Stimulated activated memory B cell treated with anti-CD40 and anti-IgM and Interleukin-4, amounts not matched to agents 10 μg/mL and 1 μg/mL and 100 μg/mL, for 72 hours (primary cell): ENCODE results near the gene MAN1A1.

ENCODE experiments used
- ATAC-seq: fragments of 150-1000 bp; cut with Tn5 transposase; 2 replicates; pipeline ENCODE4 v1.10.0; 2021
- H3K27ac Mint-ChIP-seq: one replicate; pipeline ENCODE4 v1.8.0; 2022; ENCODE audit warnings: mild to moderate bottlenecking, mixed read lengths
- H3K27me3 Mint-ChIP-seq: one replicate; pipeline ENCODE4 v1.8.0; 2022; ENCODE audit warnings: mixed read lengths
- H3K36me3 Mint-ChIP-seq: one replicate; pipeline ENCODE4 v1.8.0; 2022; ENCODE audit warnings: mixed read lengths
- H3K4me1 Mint-ChIP-seq: one replicate; pipeline ENCODE4 v1.8.0; 2022; ENCODE audit warnings: mixed read lengths
- H3K4me3 Mint-ChIP-seq: one replicate; pipeline ENCODE4 v1.8.0; 2022; ENCODE audit warnings: mild to moderate bottlenecking, moderate library complexity, mixed read lengths
- H3K9me3 Mint-ChIP-seq: one replicate; pipeline ENCODE4 v1.8.0; 2022; ENCODE audit warnings: mixed read lengths

MAN1A1 gene

DNA sequence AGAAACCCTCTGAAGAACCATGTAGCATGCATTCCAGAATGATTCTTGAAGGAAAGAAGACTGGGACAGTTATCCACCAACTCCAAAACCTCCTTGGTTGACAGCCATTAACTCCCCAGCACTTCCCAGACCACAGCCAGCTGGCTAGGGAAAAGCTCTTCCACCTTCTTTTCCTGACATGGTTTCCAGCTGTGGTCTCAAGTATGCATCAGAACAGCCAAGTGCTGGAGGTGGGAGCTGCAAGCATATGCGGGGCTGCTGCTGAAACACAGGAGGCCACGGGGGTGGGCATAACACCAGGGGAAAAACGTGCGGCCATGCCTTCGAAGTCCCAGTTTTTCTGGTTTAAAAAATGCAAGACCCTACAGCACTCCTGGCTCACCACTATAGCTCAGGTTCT lies 163.1 kb downstream of the MAN1A1 start:
- Mint-ChIP-seq H3K27me3 (no peaks in the 10 kb centered on the region), H3K9me3 (no peaks in the 10 kb centered on the region), H3K36me3 (peaks cover 58% of the 10 kb centered on the region), H3K27ac (no peak overlapping the region), H3K4me1 (no peaks in the 10 kb centered on the region), H3K4me3 (no peak overlapping the region)
- no peak for ATAC-seq

DNA sequence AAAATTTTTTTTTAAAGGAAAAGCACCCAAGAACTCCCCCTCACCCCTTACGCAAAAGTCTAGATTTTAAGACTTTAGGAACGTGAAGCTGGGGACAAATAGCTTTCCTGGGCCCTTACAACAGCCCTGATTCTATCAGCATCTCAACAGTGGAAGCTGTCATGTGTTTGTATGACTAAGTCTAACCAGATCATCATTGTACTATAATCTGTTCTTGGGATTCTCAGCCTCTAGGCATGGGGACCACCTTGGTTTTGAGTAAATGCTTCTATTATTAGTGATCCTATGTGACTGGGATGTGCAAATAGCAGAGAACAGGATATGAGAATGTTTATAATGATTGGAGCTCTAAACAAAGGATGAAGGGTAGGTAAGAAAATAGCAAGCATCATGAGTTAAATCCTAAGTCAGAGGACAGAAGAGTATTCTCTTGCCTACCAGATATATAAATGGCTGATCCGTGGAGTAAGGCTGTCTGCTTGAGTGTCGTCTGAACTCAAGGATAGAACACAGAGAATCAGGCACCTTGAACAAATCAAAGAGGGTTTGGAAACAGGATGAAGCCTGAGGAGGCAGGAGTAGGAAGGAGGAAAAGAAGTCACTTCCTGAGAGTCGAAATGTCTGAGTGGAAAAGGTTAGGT lies 165.4 kb downstream of the MAN1A1 start:
- H3K27me3 Mint-ChIP-seq: no peaks in the 10 kb centered on the region
- no peak for ATAC-seq
- peaks cover 70% of the 10 kb centered on the region for H3K36me3 Mint-ChIP-seq
- no peaks in the 10 kb centered on the region for H3K9me3 Mint-ChIP-seq
- H3K27ac Mint-ChIP-seq: no peak overlapping the region
- no peaks in the 10 kb centered on the region for H3K4me1 Mint-ChIP-seq
- no peak overlapping the region for H3K4me3 Mint-ChIP-seq

DNA sequence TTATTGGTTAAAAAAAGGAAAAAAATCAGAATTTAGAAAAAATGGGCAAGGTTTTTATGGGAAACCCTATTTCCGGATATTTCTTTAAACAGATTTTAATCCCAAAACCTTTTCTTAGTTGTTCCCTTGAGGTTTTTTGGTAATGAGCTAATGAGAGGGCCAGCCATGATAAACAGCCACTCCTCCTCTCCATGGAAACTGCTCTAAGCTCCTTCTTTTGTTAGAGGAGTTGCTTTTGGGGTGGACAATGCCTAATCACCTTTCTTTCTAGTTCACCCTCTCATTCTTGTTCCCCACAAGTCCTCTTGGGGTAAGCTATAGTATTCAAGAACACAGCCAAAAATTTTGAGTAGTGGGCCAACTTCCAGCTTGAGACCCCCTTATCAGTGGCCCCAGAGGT lies 166.1 kb downstream of the MAN1A1 start:
- no peaks in the 10 kb centered on the region for H3K4me1 Mint-ChIP-seq
- H3K27me3 Mint-ChIP-seq: no peaks in the 10 kb centered on the region
- no peak overlapping the region for H3K27ac Mint-ChIP-seq
- no peak overlapping the region for H3K4me3 Mint-ChIP-seq
- H3K36me3 Mint-ChIP-seq: peaks cover 70% of the 10 kb centered on the region
- ATAC-seq: no peak
- no peaks in the 10 kb centered on the region for H3K9me3 Mint-ChIP-seq

DNA sequence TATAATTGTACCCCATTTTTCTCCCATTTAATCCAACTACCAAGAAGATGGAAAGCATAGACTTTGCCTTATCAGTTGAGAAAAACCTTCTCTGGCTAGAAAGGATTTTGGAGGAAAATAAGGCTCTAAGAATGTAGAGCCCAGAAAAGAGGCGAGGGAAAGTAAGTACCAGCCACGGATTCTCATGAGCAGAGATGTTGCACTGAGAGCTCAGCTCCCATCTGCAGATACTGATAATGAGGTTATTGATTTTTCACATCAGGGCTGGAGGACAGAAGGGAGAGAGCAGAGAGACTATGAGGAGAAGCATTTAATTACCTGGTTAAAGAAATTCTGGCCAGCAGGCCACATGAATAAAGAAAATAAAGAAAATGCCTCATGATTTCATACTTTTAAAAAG lies 166.7 kb downstream of the MAN1A1 start:
- peaks cover 70% of the 10 kb centered on the region for H3K36me3 Mint-ChIP-seq
- no peaks in the 10 kb centered on the region for H3K9me3 Mint-ChIP-seq
- no peaks in the 10 kb centered on the region for H3K4me1 Mint-ChIP-seq
- no peak overlapping the region for H3K4me3 Mint-ChIP-seq
- no peak overlapping the region for H3K27ac Mint-ChIP-seq
- H3K27me3 Mint-ChIP-seq: no peaks in the 10 kb centered on the region
- no peak for ATAC-seq

DNA sequence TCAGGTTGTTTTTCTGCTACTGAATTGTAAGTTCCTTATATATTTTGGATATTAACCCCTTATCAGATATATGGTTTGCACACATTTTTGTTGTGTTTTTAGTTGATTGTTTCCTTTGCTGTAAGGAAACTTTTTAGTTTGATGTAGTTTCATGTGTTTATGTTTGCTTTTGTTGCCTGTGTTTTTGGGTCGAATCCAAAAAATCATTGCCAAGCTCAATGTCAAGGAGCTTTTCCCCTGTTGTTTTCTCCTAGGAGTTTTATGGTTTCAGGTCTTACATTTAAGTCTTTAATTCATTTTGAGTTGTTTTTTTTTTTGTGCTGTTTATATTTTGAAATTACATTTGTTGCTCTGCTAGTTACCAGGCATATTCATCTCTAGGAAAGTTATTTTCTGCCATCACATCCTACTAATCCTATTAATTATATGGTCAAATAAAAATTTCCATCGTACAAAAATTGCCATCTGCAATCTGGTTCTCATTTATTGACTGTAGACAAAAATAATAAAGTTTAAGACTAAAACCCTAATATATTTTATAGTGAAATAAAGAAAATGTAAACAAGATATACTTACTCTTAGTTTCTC lies 167.3 kb downstream of the MAN1A1 start:
- Mint-ChIP-seq H3K36me3 (peaks cover 64% of the 10 kb centered on the region), H3K27ac (no peak overlapping the region), H3K27me3 (no peaks in the 10 kb centered on the region), H3K9me3 (no peaks in the 10 kb centered on the region), H3K4me3 (no peak overlapping the region), H3K4me1 (no peaks in the 10 kb centered on the region)
- no peak for ATAC-seq

DNA sequence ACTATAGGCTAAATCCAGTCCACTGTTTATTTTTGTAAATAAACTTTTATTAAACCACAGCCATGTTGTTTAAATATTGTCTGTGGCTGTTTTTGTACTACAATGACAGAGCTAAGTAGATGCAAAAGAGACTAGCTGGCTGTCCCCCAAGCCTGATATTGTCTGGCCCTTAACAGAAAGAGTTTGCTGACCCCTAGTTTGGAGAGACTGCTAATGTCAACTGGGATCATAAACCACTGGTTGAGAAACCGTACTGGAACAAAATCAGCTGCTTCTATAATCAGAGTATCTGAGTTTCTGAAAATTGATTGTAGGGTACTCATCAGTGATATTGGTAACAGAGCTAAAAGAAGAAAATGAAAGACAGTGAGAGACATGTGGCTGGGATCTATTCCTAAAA lies 168.5 kb downstream of the MAN1A1 start:
- no peaks in the 10 kb centered on the region for H3K4me1 Mint-ChIP-seq

DNA sequence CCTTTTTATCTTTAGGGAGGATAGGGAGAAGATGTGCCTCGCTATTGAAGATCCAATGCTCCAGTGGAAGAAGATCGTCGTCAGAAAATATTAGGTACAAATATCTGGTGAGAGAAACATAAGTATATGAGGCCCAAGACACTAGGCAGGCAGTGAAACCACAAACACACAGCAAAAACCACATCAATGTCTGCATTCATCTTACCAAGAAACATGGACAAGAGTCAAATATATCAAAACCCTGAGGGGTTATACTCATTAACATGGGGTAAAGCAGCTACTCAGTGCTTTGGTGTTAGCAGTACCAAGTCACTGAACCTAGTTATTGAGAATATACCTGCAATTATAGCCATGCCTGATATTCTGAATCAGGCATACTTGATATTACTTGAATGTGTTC lies 169.7 kb downstream of the MAN1A1 start:
- no peak for ATAC-seq
- Mint-ChIP-seq H3K4me1 (no peaks in the 10 kb centered on the region), H3K4me3 (no peak overlapping the region), H3K36me3 (peaks cover 44% of the 10 kb centered on the region), H3K27ac (no peak overlapping the region), H3K9me3 (no peaks in the 10 kb centered on the region), H3K27me3 (no peaks in the 10 kb centered on the region)

More for the DNA sequence above, 168.5 kb downstream of the MAN1A1 start:
- no peak for ATAC-seq
- Mint-ChIP-seq H3K27ac (no peak overlapping the region), H3K36me3 (peaks cover 57% of the 10 kb centered on the region), H3K4me3 (no peak overlapping the region), H3K9me3 (no peaks in the 10 kb centered on the region), H3K27me3 (no peaks in the 10 kb centered on the region)

DNA sequence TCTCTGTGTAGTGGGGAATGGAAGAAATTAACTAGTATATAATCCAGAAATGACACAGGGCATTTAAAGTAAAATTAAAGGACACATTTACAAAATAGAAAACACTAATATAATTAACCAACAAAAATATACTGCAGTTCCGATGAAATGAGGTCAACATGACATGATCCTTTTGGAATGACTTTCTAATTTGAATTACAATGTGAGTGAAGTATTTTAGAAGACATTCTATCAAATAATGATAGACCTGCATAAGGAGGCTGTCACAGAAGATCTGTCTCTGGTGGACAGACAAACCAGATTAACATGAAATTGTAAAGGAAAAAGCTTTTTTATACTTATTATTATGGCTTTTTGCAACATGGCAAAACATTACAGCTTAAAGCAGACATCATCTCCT lies 170.5 kb downstream of the MAN1A1 start:
- H3K27me3 Mint-ChIP-seq: no peaks in the 10 kb centered on the region

DNA sequence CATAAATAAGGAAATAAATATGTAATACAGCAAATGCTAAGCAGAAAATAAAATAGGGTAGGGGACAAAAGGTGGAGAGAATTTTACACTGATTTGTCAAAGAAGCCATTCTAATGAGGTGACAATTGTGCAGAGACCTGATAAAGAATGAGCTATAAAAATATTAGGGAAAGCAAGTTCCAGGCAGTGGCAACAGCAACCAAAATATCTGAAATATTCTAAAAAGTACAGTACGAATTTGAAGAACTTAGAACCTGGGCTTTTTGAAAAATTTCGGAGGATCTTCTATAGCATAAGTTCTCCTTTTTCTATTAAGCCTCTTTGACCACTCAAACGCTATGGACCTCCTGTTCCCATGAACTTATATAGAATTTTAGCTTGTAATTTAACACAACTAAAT lies 173.1 kb downstream of the MAN1A1 start:
- H3K4me1 Mint-ChIP-seq: no peaks in the 10 kb centered on the region
- H3K27ac Mint-ChIP-seq: no peak overlapping the region
- peaks cover 18% of the 10 kb centered on the region for H3K36me3 Mint-ChIP-seq
- ATAC-seq: no peak
- no peak overlapping the region for H3K4me3 Mint-ChIP-seq
- H3K27me3 Mint-ChIP-seq: no peaks in the 10 kb centered on the region
- no peaks in the 10 kb centered on the region for H3K9me3 Mint-ChIP-seq

More for the DNA sequence above, 170.5 kb downstream of the MAN1A1 start:
- H3K27ac Mint-ChIP-seq: no peak overlapping the region
- no peaks in the 10 kb centered on the region for H3K9me3 Mint-ChIP-seq
- H3K36me3 Mint-ChIP-seq: peaks cover 37% of the 10 kb centered on the region
- H3K4me1 Mint-ChIP-seq: no peaks in the 10 kb centered on the region
- no peak for ATAC-seq
- H3K4me3 Mint-ChIP-seq: no peak overlapping the region

DNA sequence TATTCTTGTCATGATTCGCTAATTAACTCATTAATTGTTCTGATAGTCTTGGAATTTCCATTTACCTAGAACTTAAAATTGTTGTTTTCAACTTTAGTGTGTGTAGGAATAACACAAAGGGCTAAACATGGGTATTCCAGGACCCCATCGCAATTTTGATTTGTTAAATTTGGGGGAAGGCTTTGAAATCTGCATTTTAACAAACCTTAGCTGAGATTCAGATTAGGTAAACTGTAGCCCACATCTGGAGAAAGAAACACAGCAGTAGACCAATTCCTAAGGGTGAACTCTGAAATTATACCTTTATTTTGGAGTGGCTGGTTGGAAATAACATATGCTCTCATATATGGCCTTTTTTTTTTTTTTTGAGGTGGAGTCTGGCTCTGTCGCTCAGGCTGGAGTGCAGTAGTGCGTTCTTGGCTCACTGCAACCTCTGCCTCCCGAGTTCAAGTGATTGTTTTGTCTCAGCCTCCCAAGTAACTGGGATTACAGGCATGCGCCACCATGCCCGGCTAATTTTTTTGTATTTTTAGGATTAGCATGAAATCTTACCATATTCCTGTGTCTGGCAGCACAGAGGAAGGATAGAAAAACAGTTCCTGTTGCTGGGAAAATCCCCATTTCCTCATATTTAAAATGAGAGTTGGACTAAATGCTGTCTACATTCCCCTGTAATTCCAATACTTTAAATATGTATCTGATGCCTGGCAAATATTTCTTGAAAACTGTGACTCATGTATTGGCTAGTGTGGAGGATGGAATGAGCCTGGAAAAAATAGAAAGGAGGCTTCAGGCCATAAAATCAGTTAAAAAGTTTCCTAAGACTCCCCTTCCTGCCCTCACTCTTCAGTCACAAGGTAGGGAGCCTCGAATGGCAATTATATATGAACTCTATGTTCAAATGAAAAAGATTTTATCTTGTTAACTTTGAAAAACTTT lies 174.4 kb downstream of the MAN1A1 start:
- H3K27me3 Mint-ChIP-seq: no peaks in the 10 kb centered on the region
- no peak for ATAC-seq
- no peaks in the 10 kb centered on the region for H3K4me1 Mint-ChIP-seq
- H3K9me3 Mint-ChIP-seq: no peaks in the 10 kb centered on the region
- H3K36me3 Mint-ChIP-seq: peaks cover 9% of the 10 kb centered on the region
- no peak overlapping the region for H3K4me3 Mint-ChIP-seq
- no peak overlapping the region for H3K27ac Mint-ChIP-seq

DNA sequence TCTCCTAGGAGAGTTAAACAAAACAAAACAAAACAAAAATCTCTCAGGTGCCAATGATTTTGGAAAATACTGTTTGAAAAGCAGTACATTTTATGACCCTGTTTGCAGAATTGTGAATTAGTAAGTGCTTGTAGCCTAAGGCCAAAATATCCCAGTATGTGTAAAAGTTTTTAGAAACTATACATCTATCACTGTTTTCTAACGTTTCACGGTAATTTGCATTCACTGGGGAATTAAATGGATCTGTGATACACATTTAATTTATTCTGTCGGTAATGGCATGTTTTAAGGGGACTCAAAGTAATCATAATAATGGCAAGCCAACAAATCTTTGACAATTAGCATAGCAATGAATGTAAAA lies 175.5 kb downstream of the MAN1A1 start:
- Mint-ChIP-seq H3K9me3 (no peaks in the 10 kb centered on the region), H3K27me3 (no peaks in the 10 kb centered on the region), H3K4me3 (no peak overlapping the region), H3K4me1 (no peaks in the 10 kb centered on the region), H3K27ac (no peak overlapping the region), H3K36me3 (no peaks in the 10 kb centered on the region)
- ATAC-seq: no peak

DNA sequence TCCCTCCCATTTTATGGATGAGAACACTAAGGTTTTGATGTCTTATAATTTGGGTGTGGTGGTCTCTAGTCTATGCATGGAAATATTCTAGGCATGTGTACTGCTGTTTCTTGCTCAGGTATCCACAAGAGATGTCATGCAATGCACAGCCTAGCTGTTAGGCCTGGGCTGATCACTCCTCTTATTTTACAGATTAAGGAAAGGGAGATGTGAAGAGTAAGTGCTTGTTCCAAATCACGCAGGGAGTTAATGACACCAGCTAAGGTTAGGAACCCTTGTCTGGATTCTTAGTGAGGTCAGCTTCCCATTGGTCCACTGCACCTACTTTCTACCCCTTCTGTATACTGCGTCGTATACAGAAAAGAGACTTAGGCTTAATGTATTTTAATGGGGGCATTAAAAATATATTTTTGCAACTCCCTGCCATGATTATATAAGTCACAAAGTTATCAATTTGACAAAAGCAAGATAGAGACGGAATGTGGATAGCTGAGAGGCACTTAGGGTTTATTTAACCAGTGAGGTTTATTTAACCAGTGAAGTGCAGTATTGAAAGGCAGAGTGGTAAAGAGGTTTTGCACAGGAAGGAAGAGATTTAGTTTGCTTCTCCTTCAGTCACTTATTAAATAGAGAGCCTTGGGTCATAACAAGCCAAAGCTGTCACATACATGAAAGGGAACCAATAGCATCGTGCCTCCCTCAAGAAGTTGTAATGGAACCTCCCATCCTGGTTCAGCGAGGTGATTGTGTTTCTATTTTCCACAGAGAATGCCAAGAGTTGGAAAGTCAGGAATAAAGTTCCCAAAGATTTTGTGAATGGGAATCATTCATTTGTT lies 176.1 kb downstream of the MAN1A1 start:
- ATAC-seq: no peak
- Mint-ChIP-seq H3K9me3 (no peaks in the 10 kb centered on the region), H3K27ac (no peak overlapping the region), H3K36me3 (no peaks in the 10 kb centered on the region), H3K4me1 (no peaks in the 10 kb centered on the region), H3K27me3 (no peaks in the 10 kb centered on the region), H3K4me3 (no peak overlapping the region)

DNA sequence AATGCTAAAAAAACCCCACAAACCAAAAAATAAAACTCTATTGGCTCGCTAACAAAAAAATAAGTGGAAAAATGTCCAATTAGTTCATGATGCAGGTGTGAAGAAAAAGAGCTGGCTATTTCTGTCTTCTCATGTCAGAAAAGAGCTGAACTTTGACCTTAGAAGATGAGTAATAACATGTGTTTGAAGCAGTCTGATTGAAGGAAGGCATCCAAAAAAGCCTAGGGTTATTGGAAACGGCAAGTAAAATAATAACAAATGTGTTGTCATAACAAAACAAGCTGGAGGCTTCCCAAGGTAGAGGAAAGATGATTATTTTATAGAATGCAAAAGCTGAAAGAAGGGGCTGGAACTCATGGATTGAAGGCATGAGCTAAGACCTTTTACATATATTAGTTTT lies 176.7 kb downstream of the MAN1A1 start:
- ATAC-seq: no peak
- Mint-ChIP-seq H3K4me1 (no peaks in the 10 kb centered on the region), H3K4me3 (no peak overlapping the region), H3K9me3 (no peaks in the 10 kb centered on the region), H3K36me3 (no peaks in the 10 kb centered on the region), H3K27me3 (peaks cover under 1% of the 10 kb centered on the region), H3K27ac (no peak overlapping the region)

DNA sequence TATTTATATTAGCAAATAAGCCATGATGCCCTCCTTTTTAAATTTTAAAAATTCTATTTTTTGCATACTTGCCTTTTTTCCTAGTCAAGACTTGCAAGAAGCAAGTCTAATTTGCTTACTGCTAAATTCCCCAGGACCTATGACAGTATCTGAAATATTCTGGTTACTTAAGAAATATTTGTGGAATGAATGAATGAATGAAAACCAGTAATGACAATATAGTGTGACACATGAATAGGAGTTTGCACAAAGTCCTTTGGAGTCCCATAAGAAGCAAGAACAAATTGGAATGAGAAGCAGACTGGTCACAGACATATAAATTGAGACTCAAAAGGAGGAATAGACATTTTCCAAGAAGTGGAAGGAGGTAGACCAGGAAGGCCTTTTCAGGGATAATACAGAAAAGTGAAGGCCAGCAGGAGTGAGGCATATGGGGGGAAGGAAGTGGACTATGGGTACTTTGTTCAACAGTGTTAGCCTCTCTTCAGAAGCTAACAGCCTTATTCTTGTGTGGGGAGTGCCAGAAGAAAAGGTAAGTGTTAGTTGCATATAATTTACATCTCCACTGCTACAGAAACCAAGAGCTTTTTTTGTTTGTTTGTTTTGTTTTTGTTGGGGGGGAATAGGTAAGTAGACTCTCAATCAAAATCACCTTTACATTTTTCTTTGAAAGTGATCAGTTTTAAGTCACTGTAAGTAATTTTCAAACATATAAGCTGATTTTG lies 177.5 kb downstream of the MAN1A1 start:
- no peak overlapping the region for H3K4me3 Mint-ChIP-seq
- H3K27me3 Mint-ChIP-seq: peaks cover 8% of the 10 kb centered on the region
- H3K27ac Mint-ChIP-seq: no peak overlapping the region
- no peaks in the 10 kb centered on the region for H3K9me3 Mint-ChIP-seq
- ATAC-seq: no peak
- H3K4me1 Mint-ChIP-seq: no peaks in the 10 kb centered on the region
- H3K36me3 Mint-ChIP-seq: no peaks in the 10 kb centered on the region
